HG02610 (cell line): ENCODE results near the gene CAVIN3.

Source experiments
- ATAC-seq: cut with Tn5 transposase; IDR thresholded peaks from one replicate; pipeline ENCODE4 v1.9.1; 2021; ENCODE audit warnings: mild to moderate bottlenecking, moderate library complexity; ENCODE audit not compliant: unreplicated experiment

Gene CAVIN3

DNA sequence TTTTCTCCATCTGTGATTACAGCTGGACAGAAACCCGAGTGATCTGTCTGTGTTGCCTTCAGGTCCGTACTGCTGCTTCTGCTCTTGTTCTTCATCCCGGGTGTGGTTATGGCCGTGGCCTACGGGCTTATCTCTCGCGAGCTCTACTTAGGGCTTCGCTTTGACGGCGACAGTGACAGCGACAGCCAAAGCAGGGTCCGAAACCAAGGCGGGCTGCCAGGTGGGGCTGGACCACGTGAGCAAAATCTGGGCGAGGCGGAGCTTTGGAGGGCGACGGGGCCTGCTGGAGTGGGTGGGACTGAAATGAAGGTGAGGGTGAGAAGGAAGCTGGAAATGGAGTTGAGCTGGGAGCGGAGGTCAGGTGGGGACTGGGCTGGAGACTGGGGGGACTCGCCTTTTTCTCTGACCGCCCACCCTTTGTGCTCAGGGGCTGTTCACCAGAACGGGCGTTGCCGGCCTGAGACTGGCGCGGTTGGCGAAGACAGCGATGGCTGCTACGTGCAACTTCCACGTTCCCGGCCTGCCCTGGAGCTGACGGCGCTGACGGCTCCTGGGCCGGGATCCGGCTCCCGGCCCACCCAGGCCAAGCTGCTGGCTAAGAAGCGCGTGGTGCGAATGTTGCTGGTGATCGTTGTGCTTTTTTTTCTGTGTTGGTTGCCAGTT is 49.6 kb downstream of the CAVIN3 start:
- ATAC-seq: no peak

DNA sequence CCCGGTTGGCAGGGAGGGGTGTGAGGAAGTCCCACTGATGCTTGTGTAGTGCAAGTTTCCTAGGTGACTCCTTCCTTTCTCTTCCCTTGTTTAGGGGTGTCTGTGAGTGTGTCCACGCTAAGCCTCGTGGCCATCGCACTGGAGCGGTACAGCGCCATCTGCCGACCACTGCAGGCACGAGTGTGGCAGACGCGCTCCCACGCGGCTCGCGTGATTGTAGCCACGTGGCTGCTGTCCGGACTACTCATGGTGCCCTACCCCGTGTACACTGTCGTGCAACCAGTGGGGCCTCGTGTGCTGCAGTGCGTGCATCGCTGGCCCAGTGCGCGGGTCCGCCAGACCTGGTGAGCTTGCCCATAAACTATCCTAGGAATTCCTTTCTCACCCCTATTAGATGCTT is 50.3 kb downstream of the CAVIN3 start:
- ATAC-seq: no peak
